SK-N-SH treated with all-trans-retinoic acid at 6 μM for 48 hours (cell line): ENCODE measurements around the gene TRDMT1.
A peak's percentile ranks its signal among the peaks of the same experiment; 100 is the strongest.

Experiments
- ATAC-seq: fragments of 200-7000 bp; cut with Tn5 transposase; 3 replicates; pipeline ENCODE4 v1.9.1; 2020; ENCODE audit warnings: mild to moderate bottlenecking, moderate library complexity
- ARNTL ChIP-seq: fragments of 450-650 bp; formaldehyde crosslinking; IDR thresholded peaks from 2 replicates; pipeline ENCODE4 v1.5.0; 2020; ENCODE audit warnings: low read depth, mild to moderate bottlenecking, moderate library complexity, borderline replicate concordance
- BACH2 ChIP-seq: fragments of 250-450 bp; sonication (Bioruptor Pico); IDR thresholded peaks from 2 replicates; pipeline ENCODE4 v1.9.0; 2021; ENCODE audit warnings: mild to moderate bottlenecking, borderline replicate concordance
- CREB5 ChIP-seq: fragments of 250-450 bp; sonication (Bioruptor Pico); IDR thresholded peaks from 2 replicates; pipeline ENCODE4 v1.5.1; 2020; ENCODE audit warnings: low read depth, mild to moderate bottlenecking, moderate library complexity
- CSDC2 ChIP-seq: fragments of 250-450 bp; sonication (Bioruptor Pico); IDR thresholded peaks from 2 replicates; pipeline ENCODE4 v1.5.0; 2020; ENCODE audit warnings: mild to moderate bottlenecking, moderate library complexity
- GLIS3 ChIP-seq: fragments of 250-450 bp; sonication (Bioruptor Pico); IDR thresholded peaks from 2 replicates; pipeline ENCODE4 v1.5.0; 2020; ENCODE audit warnings: mild to moderate bottlenecking, moderate library complexity
- ISL1 ChIP-seq: fragments of 250-450 bp; sonication (Bioruptor Pico); IDR thresholded peaks from 2 replicates; pipeline ENCODE4 v2.1.2; 2022; ENCODE audit warnings: mild to moderate bottlenecking, moderate library complexity
- OSR1 ChIP-seq: fragments of 250-450 bp; sonication (Bioruptor Pico); IDR thresholded peaks from 2 replicates; pipeline ENCODE4 v1.8.0; 2022; ENCODE audit warnings: moderate library complexity, mild to moderate bottlenecking, inconsistent platforms
- PATZ1 ChIP-seq: fragments of 250-450 bp; sonication (Bioruptor Pico); IDR thresholded peaks from 2 replicates; pipeline ENCODE4 v1.8.0; 2020; ENCODE audit warnings: mild to moderate bottlenecking, moderate library complexity, borderline replicate concordance
- PPARA ChIP-seq: fragments of 250-450 bp; sonication (Bioruptor Pico); IDR thresholded peaks from 2 replicates; pipeline ENCODE4 v1.5.0; 2020; ENCODE audit warnings: mild to moderate bottlenecking, borderline replicate concordance
- RARB ChIP-seq: fragments of 250-450 bp; sonication (Bioruptor Pico); IDR thresholded peaks from 2 replicates; pipeline ENCODE4 v1.8.0; 2021; ENCODE audit warnings: mild to moderate bottlenecking, moderate library complexity
- SNAI2 ChIP-seq: fragments of 250-450 bp; sonication (Bioruptor Pico); IDR thresholded peaks from 2 replicates; pipeline ENCODE4 v1.5.0; 2020; ENCODE audit warnings: mild to moderate bottlenecking, moderate library complexity
- TCF4 ChIP-seq: fragments of 250-450 bp; sonication (Bioruptor Pico); IDR thresholded peaks from 2 replicates; pipeline ENCODE4 v1.8.0; 2021; ENCODE audit warnings: mild to moderate bottlenecking, moderate library complexity, borderline replicate concordance
- TOX ChIP-seq: fragments of 250-450 bp; sonication (Bioruptor Pico); IDR thresholded peaks from 2 replicates; pipeline ENCODE4 v1.8.0; 2021; ENCODE audit warnings: mild to moderate bottlenecking, moderate library complexity, borderline replicate concordance
- TSHZ2 ChIP-seq: fragments of 250-450 bp; sonication (Bioruptor Pico); IDR thresholded peaks from 2 replicates; pipeline ENCODE4 v1.5.0; 2020; ENCODE audit warnings: mild to moderate bottlenecking, moderate library complexity
- ZC3H10 ChIP-seq: fragments of 250-450 bp; sonication (Bioruptor Pico); IDR thresholded peaks from 2 replicates; pipeline ENCODE4 v1.5.1; 2021; ENCODE audit warnings: mild to moderate bottlenecking, moderate library complexity
- ZFP3 ChIP-seq: fragments of 250-450 bp; sonication (Bioruptor Pico); IDR thresholded peaks from 2 replicates; pipeline ENCODE4 v1.5.0; 2020; ENCODE audit warnings: mild to moderate bottlenecking, moderate library complexity
- ZFP30 ChIP-seq: fragments of 450-650 bp; formaldehyde crosslinking; IDR thresholded peaks from 2 replicates; pipeline ENCODE4 v1.5.0; 2022; ENCODE audit warnings: mild to moderate bottlenecking, moderate library complexity
- ZNF565 ChIP-seq: fragments of 450-650 bp; formaldehyde crosslinking; conservative IDR thresholded peaks from 2 replicates; pipeline ENCODE4 v1.5.0; 2020; ENCODE audit warnings: low read depth, mild to moderate bottlenecking, moderate library complexity
- ZNF70 ChIP-seq: fragments of 450-650 bp; formaldehyde crosslinking; IDR thresholded peaks from 2 replicates; pipeline ENCODE4 v1.5.0; 2020; ENCODE audit warnings: mild to moderate bottlenecking, moderate library complexity
- ZNF8 ChIP-seq: fragments of 450-650 bp; formaldehyde crosslinking; IDR thresholded peaks from 2 replicates; pipeline ENCODE4 v1.5.0; 2020; ENCODE audit warnings: mild to moderate bottlenecking, moderate library complexity
- TF ChIP-seq, protein P1 (sequence below): fragments of 250-450 bp; sonication (Bioruptor Pico); IDR thresholded peaks from 2 replicates; pipeline ENCODE4 v1.5.1; 2021; ENCODE audit warnings: mild to moderate bottlenecking, moderate library complexity
- TF ChIP-seq, protein P2 (sequence below): fragments of 250-450 bp; sonication (Bioruptor Pico); IDR thresholded peaks from 2 replicates; pipeline ENCODE4 v1.8.0; 2021; ENCODE audit warnings: low read depth, mild to moderate bottlenecking, moderate library complexity, borderline replicate concordance

The TRDMT1 gene

DNA sequence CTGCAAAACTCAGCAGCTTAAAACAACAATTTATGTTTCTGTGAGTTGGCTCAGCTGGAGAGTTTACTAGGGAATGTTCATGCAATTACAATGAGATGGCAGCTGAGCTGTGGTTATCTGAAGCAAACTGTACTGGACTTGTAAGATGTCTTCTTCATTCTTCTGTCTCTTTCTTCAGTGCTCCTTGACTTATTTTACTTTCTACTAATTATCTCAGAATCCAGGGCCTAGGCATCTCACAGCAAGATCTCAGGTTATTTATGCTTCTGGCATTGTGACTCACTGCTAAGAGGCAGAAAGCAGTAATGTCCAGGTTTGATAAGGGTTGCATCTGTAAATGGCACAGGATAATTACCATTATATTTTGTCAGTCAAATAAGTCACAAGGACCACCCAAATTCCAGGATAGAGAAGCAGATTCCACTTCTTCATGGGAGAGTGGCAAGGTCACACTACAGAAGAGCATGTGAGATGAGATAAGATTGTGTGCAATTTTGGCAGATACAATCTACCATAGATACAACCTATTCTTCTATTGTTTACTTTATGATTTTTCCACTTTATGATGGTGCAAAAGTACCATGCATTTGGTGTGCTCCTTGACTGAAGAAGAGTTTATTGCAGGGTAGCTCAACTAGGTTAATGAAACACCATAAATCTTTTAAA, 43.4 kb upstream of the TRDMT1 start:
- no peak for TF ChIP-seq SNAI2 (CRISPR knock-in tag)
- TF ChIP-seq ZNF8 (CRISPR knock-in tag): no peak
- peak; percentile 78 for TF ChIP-seq ISL1
- TF ChIP-seq ZNF70: no peak

GRCh38 chr10:17241611-17242333, 40.3 kb upstream of the TRDMT1 start:
- TF ChIP-seq GLIS3 (CRISPR knock-in tag) (no peak), ZC3H10 (CRISPR knock-in tag) (no peak), SNAI2 (CRISPR knock-in tag) (no peak), ZNF565 (no peak), RARB (CRISPR knock-in tag) (no peak), ISL1 (no peak), TSHZ2 (CRISPR knock-in tag) (no peak), OSR1 (no peak), BACH2 (no peak), ARNTL (CRISPR knock-in tag) (no peak)
- TF ChIP-seq, protein P1, sequence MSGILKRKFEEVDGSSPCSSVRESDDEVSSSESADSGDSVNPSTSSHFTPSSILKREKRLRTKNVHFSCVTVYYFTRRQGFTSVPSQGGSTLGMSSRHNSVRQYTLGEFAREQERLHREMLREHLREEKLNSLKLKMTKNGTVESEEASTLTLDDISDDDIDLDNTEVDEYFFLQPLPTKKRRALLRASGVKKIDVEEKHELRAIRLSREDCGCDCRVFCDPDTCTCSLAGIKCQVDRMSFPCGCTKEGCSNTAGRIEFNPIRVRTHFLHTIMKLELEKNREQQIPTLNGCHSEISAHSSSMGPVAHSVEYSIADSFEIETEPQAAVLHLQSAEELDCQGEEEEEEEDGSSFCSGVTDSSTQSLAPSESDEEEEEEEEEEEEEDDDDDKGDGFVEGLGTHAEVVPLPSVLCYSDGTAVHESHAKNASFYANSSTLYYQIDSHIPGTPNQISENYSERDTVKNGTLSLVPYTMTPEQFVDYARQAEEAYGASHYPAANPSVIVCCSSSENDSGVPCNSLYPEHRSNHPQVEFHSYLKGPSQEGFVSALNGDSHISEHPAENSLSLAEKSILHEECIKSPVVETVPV (CRISPR knock-in tag): no peak
- ATAC-seq: no peak

More for the DNA sequence above, 43.4 kb upstream of the TRDMT1 start:
- no peak for ATAC-seq

DNA sequence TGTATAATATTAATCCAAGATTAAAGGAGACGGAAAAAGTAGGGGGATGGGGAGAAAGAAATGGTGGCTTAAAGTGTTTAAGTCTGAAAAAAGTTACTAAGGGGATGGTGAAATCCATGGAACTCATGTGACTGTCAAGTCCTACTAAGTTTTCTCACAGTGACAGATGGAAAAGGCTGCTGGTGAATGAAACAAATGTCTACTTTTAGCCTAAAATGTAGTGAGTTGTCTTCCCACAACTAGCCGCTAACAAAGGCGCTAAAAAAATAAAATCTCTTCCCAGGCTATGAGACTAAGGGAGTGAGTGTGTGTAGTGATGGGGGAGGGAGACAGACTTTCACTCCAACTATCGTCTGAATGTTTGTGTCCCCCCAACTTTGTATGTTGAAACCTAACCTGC, 39.1 kb upstream of the TRDMT1 start:
- TF ChIP-seq PPARA: no peak
- no peak for TF ChIP-seq ZNF8 (CRISPR knock-in tag)
- TF ChIP-seq PATZ1: no peak
- no peak for TF ChIP-seq OSR1
- TF ChIP-seq SNAI2 (CRISPR knock-in tag): no peak
- TF ChIP-seq ARNTL (CRISPR knock-in tag): no peak
- TF ChIP-seq ZFP30 (CRISPR knock-in tag): no peak
- TF ChIP-seq ZFP3 (CRISPR knock-in tag): no peak
- no peak for TF ChIP-seq CREB5 (CRISPR knock-in tag)
- TF ChIP-seq, protein P1 (CRISPR knock-in tag): no peak
- TF ChIP-seq, protein P2, sequence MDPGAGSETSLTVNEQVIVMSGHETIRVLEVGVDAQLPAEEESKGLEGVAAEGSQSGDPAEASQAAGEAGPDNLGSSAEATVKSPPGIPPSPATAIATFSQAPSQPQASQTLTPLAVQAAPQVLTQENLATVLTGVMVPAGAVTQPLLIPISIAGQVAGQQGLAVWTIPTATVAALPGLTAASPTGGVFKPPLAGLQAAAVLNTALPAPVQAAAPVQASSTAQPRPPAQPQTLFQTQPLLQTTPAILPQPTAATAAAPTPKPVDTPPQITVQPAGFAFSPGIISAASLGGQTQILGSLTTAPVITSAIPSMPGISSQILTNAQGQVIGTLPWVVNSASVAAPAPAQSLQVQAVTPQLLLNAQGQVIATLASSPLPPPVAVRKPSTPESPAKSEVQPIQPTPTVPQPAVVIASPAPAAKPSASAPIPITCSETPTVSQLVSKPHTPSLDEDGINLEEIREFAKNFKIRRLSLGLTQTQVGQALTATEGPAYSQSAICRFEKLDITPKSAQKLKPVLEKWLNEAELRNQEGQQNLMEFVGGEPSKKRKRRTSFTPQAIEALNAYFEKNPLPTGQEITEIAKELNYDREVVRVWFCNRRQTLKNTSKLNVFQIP (CRISPR knock-in tag): no peak
- no peak for TF ChIP-seq GLIS3 (CRISPR knock-in tag)
- TF ChIP-seq ZNF565: no peak
- no peak for TF ChIP-seq TOX (CRISPR knock-in tag)
- no peak for TF ChIP-seq RARB (CRISPR knock-in tag)
- TF ChIP-seq ZC3H10 (CRISPR knock-in tag): no peak
- TF ChIP-seq CSDC2 (CRISPR knock-in tag): no peak
- no peak for TF ChIP-seq TSHZ2 (CRISPR knock-in tag)
- TF ChIP-seq TCF4 (CRISPR knock-in tag): no peak
- TF ChIP-seq, all 23 proteins: peak for 0
- peak; percentile 0; the same call in 2 of the 3 replicates for ATAC-seq
